Ascending aorta (tissue), 2 donors: Measurements from ENCODE around the gene RFX2. TPM values are rescaled to one million over a fixed set of nuclear protein-coding genes. Genes with fewer than 3 reads are reported as not detected.

Experiments
- DNase-seq, 2 donors: peaks; one replicate each; pipeline ENCODE4 v3.0.0-alpha.2; 2019; ENCODE audit warnings: low spot score in 2 of 2
- H3K27ac ChIP-seq, 2 donors: fragments of 200-600 bp; sonication (generic); one replicate each; pipeline ENCODE4 v1.5.1; 2016 to 2017; ENCODE audit warnings: mild to moderate bottlenecking in 1 of 2
- H3K27me3 ChIP-seq: fragments of 200-600 bp; sonication (generic); one replicate; pipeline ENCODE4 v1.5.1; 2017
- H3K36me3 ChIP-seq, 2 donors: fragments of 200-600 bp; sonication (generic); one replicate each; pipeline ENCODE4 v1.5.1; 2016
- H3K4me1 ChIP-seq, 2 donors: fragments of 200-600 bp; sonication (generic); one replicate each; pipeline ENCODE4 v1.5.1; 2016 to 2017; ENCODE audit warnings: mild to moderate bottlenecking in 1 of 2
- H3K4me3 ChIP-seq, 2 donors: fragments of 200-600 bp; sonication (generic); one replicate each; pipeline ENCODE4 v1.5.1; 2016 to 2017; ENCODE audit warnings: mild to moderate bottlenecking in 1 of 2
- H3K9me3 ChIP-seq, 2 donors: fragments of 200-600 bp; sonication (generic); one replicate each; pipeline ENCODE4 v1.5.1; 2016
- intact Hi-C: fragments of 100-400 bp; cut with DNase I; formaldehyde crosslinking; loops from one replicate; pipeline ENCODE4 v1.15.1; 2023
- total RNA-seq: library from RNA; depleted of rRNA; stranded (reverse); fragments of >200 nt; gene quantifications from one replicate; pipeline ENCODE4 v1.1.0, GENCODE V29; 2016
- TF ChIP-seq, protein P1 (sequence below), 3 experiments: fragments of 200-600 bp in 2 of 3; fragments of 450-650 bp in 1 of 3; sonication (generic) in 2 of 3; IDR thresholded peaks; one replicate each; pipeline ENCODE4 v1.5.1; 2016 to 2019; ENCODE audit warnings: antibody characterized with exemption in 3 of 3, mild to moderate bottlenecking in 1 of 3, moderate library complexity in 1 of 3

Gene RFX2
- total RNA-seq, 1 donor from 2014 or later = 107 TPM

GRCh38 chr19:6015841-6016545 lies 94.3 kb downstream of the RFX2 start:
- H3K4me3 ChIP-seq = no peak overlapping the region
- H3K36me3 ChIP-seq = peaks cover 0 to 51% of the 10 kb centered on the region in 2 donors
- no peak for DNase-seq
- no peaks in the 10 kb centered on the region for H3K9me3 ChIP-seq
- no peak overlapping the region for H3K27ac ChIP-seq
- H3K27me3 ChIP-seq = no peaks in the 10 kb centered on the region
- TF ChIP-seq, protein P1, sequence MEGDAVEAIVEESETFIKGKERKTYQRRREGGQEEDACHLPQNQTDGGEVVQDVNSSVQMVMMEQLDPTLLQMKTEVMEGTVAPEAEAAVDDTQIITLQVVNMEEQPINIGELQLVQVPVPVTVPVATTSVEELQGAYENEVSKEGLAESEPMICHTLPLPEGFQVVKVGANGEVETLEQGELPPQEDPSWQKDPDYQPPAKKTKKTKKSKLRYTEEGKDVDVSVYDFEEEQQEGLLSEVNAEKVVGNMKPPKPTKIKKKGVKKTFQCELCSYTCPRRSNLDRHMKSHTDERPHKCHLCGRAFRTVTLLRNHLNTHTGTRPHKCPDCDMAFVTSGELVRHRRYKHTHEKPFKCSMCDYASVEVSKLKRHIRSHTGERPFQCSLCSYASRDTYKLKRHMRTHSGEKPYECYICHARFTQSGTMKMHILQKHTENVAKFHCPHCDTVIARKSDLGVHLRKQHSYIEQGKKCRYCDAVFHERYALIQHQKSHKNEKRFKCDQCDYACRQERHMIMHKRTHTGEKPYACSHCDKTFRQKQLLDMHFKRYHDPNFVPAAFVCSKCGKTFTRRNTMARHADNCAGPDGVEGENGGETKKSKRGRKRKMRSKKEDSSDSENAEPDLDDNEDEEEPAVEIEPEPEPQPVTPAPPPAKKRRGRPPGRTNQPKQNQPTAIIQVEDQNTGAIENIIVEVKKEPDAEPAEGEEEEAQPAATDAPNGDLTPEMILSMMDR (IDR thresholded peaks at IDR 0.05) = no peak
- intact Hi-C loops = no loop called here
- no peaks in the 10 kb centered on the region for H3K4me1 ChIP-seq

GRCh38 chr19:6014551-6015135 lies 95.7 kb downstream of the RFX2 start:
- peaks cover 0 to 55% of the 10 kb centered on the region in 2 donors for H3K36me3 ChIP-seq
- no peak for DNase-seq
- H3K27ac ChIP-seq = no peak overlapping the region
- no peak overlapping the region for H3K4me3 ChIP-seq
- TF ChIP-seq, protein P1 (IDR thresholded peaks at IDR 0.05) = no peak
- no peaks in the 10 kb centered on the region for H3K9me3 ChIP-seq
- no peaks in the 10 kb centered on the region for H3K4me1 ChIP-seq
- H3K27me3 ChIP-seq = no peaks in the 10 kb centered on the region
- intact Hi-C loops = no loop called here

- no peak for DNase-seq
- Histone ChIP-seq H3K4me1 (no peaks in the 10 kb centered on the region), H3K36me3 (peaks cover 0 to 65% of the 10 kb centered on the region in 2 donors), H3K9me3 (no peaks in the 10 kb centered on the region), H3K27me3 (no peaks in the 10 kb centered on the region), H3K27ac (no peak overlapping the region), H3K4me3 (no peak overlapping the region)
- TF ChIP-seq, protein P1 (IDR thresholded peaks at IDR 0.05) = no peak
- intact Hi-C loops = no loop called here
Measured at GRCh38 chr19:6012426-6013170, 97.7 kb downstream of the RFX2 start.

GRCh38 chr19:6011794-6012193 lies 98.5 kb downstream of the RFX2 start:
- Histone ChIP-seq H3K9me3 (no peaks in the 10 kb centered on the region), H3K4me3 (no peak overlapping the region), H3K4me1 (no peaks in the 10 kb centered on the region), H3K27ac (no peak overlapping the region), H3K27me3 (no peaks in the 10 kb centered on the region), H3K36me3 (peaks cover 0 to 72% of the 10 kb centered on the region in 2 donors)
- intact Hi-C loops = no loop called here
- TF ChIP-seq, protein P1 (IDR thresholded peaks at IDR 0.05) = no peak
- DNase-seq = no peak

DNA sequence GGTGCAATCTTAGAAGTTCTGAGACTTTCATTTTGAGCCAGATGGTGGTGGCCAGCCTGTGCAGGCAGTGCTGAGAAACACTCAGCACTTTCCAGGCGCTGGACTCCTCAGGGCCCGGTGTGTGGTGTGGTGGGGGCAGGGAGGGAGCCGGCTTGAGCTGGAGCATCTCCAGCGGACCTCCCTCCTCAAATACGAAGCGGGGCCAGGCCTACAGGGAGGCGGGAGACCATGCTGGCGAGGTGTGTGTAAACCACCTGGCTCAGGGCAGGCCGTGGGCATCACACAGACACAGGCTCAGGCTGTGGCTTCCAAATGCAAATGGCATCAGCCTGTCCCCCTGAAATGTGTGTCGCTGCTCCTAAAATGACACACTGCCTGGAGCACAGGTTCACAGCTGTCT lies 99.1 kb downstream of the RFX2 start:
- DNase-seq = no peak
- H3K27me3 ChIP-seq = no peaks in the 10 kb centered on the region
- peaks cover 3 to 76% of the 10 kb centered on the region in 2 donors for H3K36me3 ChIP-seq
- H3K4me1 ChIP-seq = no peaks in the 10 kb centered on the region
- no peaks in the 10 kb centered on the region for H3K9me3 ChIP-seq
- intact Hi-C loops = no loop called here
- no peak overlapping the region for H3K4me3 ChIP-seq
- TF ChIP-seq, protein P1 (IDR thresholded peaks at IDR 0.05) = no peak
- H3K27ac ChIP-seq = no peak overlapping the region
